GM12873 (cell line): ENCODE data around the gene CUEDC2.

Experiments used
- CTCF ChIP-seq: IDR thresholded peaks from 2 replicates; pipeline ENCODE4 v1.5.1; 2012; ENCODE audit warnings: low read depth, mild to moderate bottlenecking, moderate library complexity, low read length, control low read depth; ENCODE audit not compliant: insufficient read depth; ENCODE audit errors: missing control alignments

Gene CUEDC2

GRCh38 chr10:102410429-102411073 lies 21.8 kb downstream of the CUEDC2 start:
- no peak for TF ChIP-seq CTCF

- TF ChIP-seq CTCF = no peak
Measured at GRCh38 chr10:102409604-102410428, 22.6 kb downstream of the CUEDC2 start.

GRCh38 chr10:102408728-102409603 lies 23.4 kb downstream of the CUEDC2 start:
- no peak for TF ChIP-seq CTCF

- TF ChIP-seq CTCF = no peak
Measured at GRCh38 chr10:102408131-102408727, 24.1 kb downstream of the CUEDC2 start.

- TF ChIP-seq CTCF = no peak
Measured at GRCh38 chr10:102407425-102408130, 24.8 kb downstream of the CUEDC2 start.

- no peak for TF ChIP-seq CTCF
Measured at GRCh38 chr10:102406815-102407214, 25.6 kb downstream of the CUEDC2 start.
